Head of caudate nucleus (tissue), 42 donors: ENCODE measurements around the gene SLC25A39.

ENCODE experiments used
- DNase-seq, 42 donors: peaks; one replicate each; pipeline versions ENCODE4 v3.0.0 to v3.0.0-alpha.2; 2020 to 2021; ENCODE audit warnings: mixed read lengths in 7 of 42
- intact Hi-C: fragments of 100-400 bp; cut with DNase I; formaldehyde crosslinking; loops from one replicate; pipeline ENCODE4 v1.15.0; 2022

Gene SLC25A39

DNA sequence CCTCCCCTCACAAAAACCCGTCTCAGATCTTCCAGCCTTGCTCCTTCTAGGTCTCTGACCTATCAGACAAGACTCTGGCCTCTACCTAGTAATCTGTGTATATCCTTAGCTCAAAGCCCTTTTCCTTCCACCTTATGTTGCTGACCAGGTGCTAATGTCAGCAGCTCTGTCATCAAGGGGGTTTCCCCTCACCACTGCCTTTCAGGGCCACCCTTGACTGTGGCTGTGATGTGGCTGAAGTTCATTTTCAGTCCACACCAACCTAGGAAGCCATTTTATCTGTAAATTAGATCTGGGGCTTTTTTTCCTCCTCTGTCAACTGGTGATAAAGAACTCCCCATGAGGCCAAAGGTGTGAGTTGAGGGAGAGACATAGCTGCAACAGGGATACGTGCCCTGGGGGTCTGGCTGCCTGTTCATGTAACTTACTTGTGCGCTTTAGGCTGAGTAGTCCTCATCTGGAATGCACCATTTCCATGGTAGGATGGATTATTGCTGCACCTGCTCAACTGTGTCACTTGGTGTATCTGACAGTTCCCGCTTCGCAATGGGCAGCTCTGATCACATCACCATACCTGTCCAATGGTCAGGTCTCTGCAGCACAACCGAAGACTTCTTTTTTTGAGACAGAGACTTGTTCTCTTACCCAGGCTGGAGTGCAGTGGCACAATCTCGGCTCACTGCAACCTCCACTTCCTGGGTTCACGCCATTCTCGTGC lies 31.0 kb downstream of the SLC25A39 start:
- intact Hi-C loops = no loop called here
- no peak for DNase-seq

DNA sequence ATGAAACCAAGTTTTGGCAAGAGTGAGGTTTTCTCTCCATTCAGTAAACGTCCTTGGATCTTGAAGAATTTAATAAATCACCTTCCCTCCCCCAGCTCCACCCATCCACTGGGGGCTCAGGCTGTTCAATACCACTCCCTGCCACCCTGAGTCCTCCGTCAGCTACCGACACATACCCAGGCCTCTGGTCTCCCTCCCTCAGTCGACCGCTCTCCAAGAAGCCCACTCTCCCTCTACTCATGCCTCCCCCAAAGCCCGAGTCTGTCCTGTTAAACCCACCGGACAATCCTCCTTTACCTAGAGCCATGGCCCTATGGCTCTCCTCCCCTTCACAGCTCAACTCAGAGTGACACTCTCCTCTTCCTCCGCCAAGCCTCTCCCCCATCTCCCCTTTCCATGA lies 37.0 kb downstream of the SLC25A39 start:
- intact Hi-C loops = no loop called here
- no peak for DNase-seq

DNA sequence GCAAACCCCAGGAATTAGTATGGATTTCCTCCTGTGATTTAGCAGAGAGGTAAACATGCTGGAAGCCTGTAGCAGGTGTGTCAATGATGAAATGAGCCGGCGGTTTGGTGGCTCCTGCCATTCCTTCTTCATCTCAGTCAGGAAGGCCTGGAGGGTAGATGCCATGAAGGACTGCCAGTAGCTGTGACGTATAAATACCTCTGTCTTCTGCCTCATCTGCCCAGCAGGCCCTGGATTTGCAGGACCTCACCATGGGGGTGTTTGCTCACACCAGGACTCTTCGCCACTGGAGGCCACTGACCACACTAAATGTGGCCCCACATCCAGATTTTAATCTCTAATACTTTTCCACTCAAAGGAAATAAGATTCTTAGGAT lies 40.6 kb downstream of the SLC25A39 start:
- intact Hi-C loops = no loop called here
- no peak for DNase-seq

DNA sequence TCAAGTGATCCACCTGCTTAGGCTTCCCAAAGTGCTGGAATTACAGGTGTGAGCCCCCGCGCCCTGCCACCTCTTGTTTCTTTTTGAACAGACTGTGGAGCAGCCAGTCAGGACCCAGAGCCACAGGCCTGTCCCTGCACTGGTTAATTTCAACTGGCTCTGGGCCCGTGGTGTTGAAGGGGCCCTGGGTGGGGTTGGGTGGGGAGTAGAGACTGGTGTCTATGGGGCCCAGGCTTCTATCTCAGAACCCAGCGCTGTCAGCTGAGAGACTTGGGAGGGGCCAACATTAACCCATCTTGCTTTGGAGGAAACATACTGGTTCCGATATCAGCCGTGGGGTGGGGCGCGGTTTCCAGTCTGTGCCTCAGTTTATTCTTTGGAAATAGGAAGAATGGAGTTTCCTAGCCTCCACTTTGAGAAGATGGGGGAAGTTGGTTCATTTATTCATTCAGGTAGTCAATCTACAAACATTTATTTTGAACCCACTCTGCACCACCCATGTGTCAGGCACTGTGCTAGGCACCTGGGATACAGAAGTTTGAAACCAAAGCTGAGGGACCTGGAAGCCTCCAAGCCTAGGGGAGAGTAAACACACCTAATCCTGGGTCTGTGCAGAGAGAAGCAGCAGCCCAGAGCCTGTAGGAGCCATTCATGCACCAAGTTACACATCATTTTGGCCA lies 41.1 kb downstream of the SLC25A39 start:
- intact Hi-C loops = no loop called here
- no peak for DNase-seq

DNA sequence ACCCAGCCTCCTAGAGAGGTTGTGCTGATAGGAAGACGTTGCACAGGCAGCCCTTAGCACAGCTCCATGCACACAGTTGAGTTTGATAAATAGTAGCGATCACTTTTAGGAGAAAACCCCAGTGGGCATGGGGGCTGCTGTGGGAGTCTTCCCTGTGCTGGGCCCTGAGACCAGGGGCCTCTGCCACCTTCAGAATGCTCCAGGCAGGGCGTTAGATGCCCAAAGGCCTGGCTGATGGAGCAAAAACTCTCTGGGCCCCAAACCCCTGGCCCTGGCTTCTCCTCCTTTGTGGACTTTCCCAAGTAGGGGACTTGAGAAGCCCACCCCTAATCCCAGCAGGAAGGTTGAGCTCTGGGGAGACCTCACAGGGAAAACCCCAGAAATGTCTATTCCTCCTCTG lies 42.4 kb downstream of the SLC25A39 start:
- DNase-seq = no peak
- intact Hi-C loops = no loop called here

DNA sequence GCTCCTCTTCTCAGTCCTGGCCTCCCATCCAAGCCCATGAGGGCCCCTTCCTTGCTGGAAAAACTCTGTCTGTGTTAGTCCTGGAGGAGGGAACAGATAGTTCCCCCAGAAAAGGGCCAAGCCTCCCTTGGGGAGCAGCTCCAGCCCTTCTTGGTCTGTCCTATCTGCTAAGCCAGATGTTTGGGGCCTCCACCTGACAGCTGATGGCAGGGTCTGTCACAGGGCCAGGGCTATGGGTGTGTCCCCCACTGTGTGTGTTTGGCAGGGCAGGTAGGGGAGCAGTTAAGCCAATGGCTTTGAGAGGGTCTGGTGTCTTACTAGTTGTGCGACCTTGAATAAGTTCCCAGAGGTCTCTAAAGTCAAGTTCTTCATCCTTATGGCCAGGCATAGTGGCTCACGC lies 43.1 kb downstream of the SLC25A39 start:
- intact Hi-C loops = no loop called here
- DNase-seq = no peak

DNA sequence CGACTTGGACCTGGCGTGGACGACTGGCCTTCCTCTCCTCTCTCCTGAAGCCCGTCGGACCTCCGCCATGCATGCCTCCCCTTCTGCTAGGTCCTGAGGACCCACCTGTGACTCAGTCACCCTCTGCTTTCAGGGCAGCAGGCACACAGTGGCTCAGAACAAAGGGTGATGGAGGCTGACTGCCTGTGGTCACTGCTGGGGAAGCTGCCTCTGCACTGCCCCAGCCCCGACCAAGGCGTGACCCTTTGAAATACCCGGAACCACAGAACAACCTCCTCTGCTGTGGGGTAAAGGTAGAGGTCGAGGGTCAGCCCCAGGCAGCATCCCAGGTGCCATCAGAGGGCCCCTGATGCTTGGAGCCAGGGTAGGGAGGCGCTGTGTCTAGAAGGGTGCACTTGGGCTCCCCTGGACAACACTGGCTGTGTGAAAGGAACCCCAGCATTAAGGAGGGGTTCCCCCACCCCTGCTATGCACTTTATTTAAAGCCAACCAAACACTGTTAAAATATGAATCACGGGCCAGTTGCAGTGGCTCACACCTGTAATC lies 44.2 kb downstream of the SLC25A39 start:
- no peak for DNase-seq

DNA sequence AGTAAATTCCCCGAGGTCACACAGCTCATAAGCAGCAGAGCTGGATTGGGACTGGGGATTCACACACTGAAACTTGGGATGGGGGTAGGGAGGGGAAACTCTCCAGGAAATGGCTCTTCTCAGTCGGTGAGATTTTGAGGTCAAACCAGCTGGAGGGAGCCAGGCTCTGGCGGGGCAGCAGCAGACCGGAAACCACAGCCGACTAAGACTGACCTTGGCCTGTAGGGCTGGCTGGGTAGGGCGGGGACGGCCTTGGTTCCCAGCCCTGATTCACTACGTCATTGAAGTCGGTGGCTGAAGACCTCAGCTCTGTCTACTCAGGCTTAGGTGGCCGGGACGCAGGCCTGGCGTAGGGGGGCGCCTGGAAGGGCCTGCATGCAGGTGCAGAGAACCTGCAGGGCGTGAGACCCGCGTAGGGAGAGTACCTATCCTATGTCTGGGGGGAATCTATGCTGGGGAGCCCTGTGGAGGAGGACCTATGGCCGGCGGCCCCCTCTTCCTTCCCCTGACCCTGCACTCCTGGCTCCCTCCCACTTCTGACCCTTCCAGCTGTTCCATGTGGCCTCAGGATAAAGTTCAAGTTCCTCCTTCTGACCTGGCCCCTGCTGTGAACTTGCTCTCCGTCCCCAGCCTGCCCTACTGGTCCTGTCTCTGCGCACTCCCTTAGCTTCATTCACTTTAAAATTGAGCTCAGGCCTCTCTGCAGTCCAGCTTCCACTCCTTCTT lies 44.8 kb downstream of the SLC25A39 start:
- peak; percentile 14 to 70 (median 50) for DNase-seq
- intact Hi-C loops = no loop called here

More for the DNA sequence above, 44.2 kb downstream of the SLC25A39 start:
- intact Hi-C loops = no loop called here

DNA sequence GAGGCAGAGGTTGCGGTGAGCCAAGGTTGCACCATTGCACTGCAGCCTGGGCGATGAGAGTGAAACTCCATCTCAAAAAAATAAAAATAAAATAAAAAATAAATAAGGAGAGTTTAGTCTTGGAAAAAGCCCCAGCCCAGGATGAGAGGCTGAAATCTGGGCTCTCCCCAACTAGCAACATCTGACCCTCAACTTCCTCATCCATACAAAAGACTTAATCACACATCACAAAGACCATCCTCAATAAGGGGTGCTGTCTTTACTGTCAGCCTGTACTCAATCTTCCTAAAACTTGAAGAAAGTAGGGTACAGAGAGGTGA lies 45.3 kb downstream of the SLC25A39 start:
- no peak for DNase-seq
- intact Hi-C loops = no loop called here

DNA sequence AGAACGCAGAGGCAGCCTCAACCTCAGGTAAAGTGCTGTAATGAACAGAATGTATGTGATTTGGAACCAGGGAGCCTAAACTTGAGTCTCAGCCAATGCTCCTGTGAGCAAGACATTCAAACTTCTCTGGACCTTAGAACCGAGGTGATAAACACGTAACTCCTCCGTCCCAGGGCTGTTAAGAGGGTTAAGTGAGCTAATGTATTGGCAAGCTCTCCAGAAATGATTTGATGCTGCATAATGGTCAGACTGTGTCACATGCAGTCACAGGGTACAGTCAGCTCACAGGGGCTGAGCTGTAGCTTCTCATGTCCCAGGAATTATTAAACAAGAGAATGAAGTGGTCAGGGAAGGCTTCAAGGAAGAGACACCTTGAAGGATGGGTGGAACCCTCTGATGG lies 46.6 kb downstream of the SLC25A39 start:
- no peak for DNase-seq
- intact Hi-C loops = no loop called here

DNA sequence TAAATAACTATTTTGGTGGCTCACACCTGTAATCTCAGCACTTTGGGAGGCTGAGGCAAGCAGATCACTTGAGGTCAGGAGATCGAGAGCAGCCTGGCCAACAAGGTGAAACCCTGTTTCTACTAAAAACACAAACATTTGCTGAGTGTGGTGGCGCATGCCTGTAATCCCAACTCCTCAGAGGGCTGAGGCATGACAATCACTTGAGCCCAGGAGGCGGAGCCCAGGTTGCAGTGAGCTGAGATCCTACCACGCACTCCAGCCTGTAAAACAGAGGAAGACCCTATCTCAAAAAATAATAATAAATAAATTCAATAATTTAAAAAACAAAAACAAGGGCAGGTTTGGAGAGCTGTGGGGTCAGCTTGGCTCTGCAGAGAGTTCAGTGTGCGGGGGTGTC lies 51.0 kb downstream of the SLC25A39 start:
- intact Hi-C loops = no loop called here
- no peak for DNase-seq

DNA sequence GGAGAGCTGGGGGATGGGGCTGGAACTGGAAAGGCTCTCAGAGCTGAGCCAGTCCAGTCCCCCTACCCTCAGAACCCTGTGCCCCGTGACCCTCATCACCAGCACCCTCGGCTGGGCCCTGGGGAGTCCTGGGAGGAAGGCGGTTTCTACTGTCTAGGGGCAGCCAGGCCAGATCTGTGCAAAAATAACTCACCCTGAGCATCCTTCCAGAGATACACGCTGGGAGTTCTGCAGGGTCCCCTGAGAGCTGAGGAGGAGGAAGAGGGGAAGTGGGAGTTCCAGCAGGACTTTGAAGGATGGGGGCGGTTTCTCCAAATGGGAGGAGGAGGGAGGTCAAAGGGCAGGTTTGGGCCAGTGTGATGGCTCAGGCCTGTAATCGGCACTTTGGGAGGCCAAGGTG lies 51.7 kb downstream of the SLC25A39 start:
- intact Hi-C loops = no loop called here
- no peak for DNase-seq

DNA sequence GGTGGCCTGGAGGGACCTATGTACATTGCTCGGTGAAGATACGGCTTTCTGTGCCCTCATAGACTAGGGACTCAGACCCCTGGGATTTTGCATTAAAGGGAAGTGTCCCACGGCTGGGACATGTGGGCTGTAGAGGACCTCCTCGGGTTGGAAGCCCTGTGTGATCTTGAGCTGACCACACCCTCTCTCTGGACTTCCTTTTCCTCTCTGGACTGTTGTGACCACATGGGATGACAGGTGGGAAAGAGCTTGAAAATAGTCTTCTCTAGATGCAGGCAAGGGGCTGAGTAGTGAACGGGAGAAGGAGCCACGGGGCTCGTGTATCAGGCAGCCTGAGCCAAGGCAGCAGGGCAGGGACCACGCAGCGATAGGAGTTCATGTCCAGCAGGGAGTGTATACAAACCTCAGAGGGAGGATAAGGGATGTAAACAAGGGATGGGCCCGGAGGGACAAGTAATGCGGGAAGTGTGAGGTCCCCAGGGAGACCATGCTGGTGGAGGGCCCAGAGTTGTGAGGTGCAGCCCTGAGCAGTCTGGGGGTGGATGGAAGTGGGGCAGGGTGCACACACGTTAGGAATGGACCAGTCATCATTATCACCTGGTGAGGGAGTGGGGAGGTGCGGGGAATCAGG lies 52.2 kb downstream of the SLC25A39 start:
- no peak for DNase-seq
- intact Hi-C loops = no loop called here
